HepG2 (cell line): ENCODE results near the gene SEMA3B. TPM values are rescaled to one million over a fixed set of nuclear protein-coding genes. Genes with fewer than 3 reads are reported as not detected.

ENCODE experiments used
- ATAC-seq: fragments of 200-7000 bp; cut with Tn5 transposase; 3 replicates; pipeline ENCODE4 v1.9.1; 2020; ENCODE audit warnings: mild to moderate bottlenecking, moderate library complexity
- BruUV-seq: library from RNA; stranded (reverse); fragments of 400-500 nt; replicated peaks from 2 replicates; lab custom pipeline; 2021; lab: Mats Ljungman, UMichigan
- CTCF ChIA-PET: fragments of 300-600 bp; formaldehyde crosslinking; extraction: SDS; loops from one replicate; lab custom pipeline; 2021; ENCODE audit warnings: low total read pairs, inconsistent platforms, low intra/inter-chr PET ratio; lab: Yijun Ruan, JAX
- POLR2A ChIA-PET: fragments of 350-600 bp; sonication (Branson Sonifier 250); formaldehyde crosslinking; loops from one replicate; lab custom pipeline; 2020; ENCODE audit warnings: antibody characterized with exemption, inconsistent platforms; lab: Yijun Ruan, JAX
- DNase-seq: peaks from one replicate; pipeline ENCODE4 v3.0.0-alpha.2; 2015; ENCODE audit warnings: low spot score
- FAIRE-seq: peaks from 3 replicates; lab custom pipeline; 2011; peaks lifted over from hg19 to GRCh38; lab: Jason Lieb, UNC
- H2AFZ ChIP-seq: one replicate; pipeline ENCODE4 v1.6.1; 2011; ENCODE audit warnings: low read length, inconsistent platforms
- H3K27ac ChIP-seq: fragments of 300-600 bp; 3 replicates; pipeline ENCODE4 v1.8.0; 2011; ENCODE audit warnings: mixed run types, mild to moderate bottlenecking, mixed read lengths, low read length, inconsistent platforms; ENCODE audit not compliant: insufficient read depth; ENCODE audit errors: extremely low read length
- H3K27me3 ChIP-seq, 2 experiments: fragments of 200-600 bp in 1 of 2; 2 replicates in 1 of 2; 3 replicates in 1 of 2; pipeline versions ENCODE4 v1.6.0 to v1.8.0; 2011; ENCODE audit warnings: low read length in 2 of 2, mild to moderate bottlenecking in 2 of 2, moderate library complexity in 2 of 2, inconsistent platforms in 1 of 2; ENCODE audit not compliant: insufficient read depth in 2 of 2, control insufficient read depth in 1 of 2
- H3K36me3 ChIP-seq, 2 experiments: fragments of 200-600 bp in 1 of 2; replicated peaks in 1 of 2; 2 replicates in 1 of 2; 3 replicates in 1 of 2; pipeline versions ENCODE4 v1.5.1 to v1.8.0; 2011; ENCODE audit warnings: low read length in 2 of 2, inconsistent platforms in 1 of 2; ENCODE audit not compliant: insufficient read depth in 2 of 2, control insufficient read depth in 1 of 2
- H3K4me1 ChIP-seq: 2 replicates; pipeline ENCODE4 v1.5.1; 2012; ENCODE audit warnings: low read length, inconsistent platforms; ENCODE audit not compliant: insufficient read depth
- H3K4me2 ChIP-seq: 2 replicates; pipeline ENCODE4 v1.6.0; 2011; ENCODE audit warnings: low read depth, low read length, inconsistent platforms
- H3K4me3 ChIP-seq, 3 experiments: fragments of 200-600 bp in 1 of 3; sonication (generic), shearing (Covaris generic) in 1 of 3; replicated peaks in 1 of 3; 2 replicates each; pipeline ENCODE4 v1.5.1; 2011 to 2016; ENCODE audit warnings: low read length in 3 of 3, inconsistent platforms in 2 of 3, low read depth in 2 of 3, mild to moderate bottlenecking in 2 of 3, control low read depth in 1 of 3, mixed read lengths in 1 of 3; ENCODE audit not compliant: insufficient read depth in 1 of 3
- H3K79me2 ChIP-seq: one replicate; pipeline ENCODE4 v1.6.1; 2011; ENCODE audit warnings: low read length, inconsistent platforms; ENCODE audit not compliant: insufficient read depth
- H3K9ac ChIP-seq: 2 replicates; pipeline ENCODE4 v1.6.0; 2011; ENCODE audit warnings: mild to moderate bottlenecking, low read depth, low read length, inconsistent platforms; ENCODE audit not compliant: insufficient read depth
- H3K9me3 ChIP-seq: 2 replicates; pipeline ENCODE4 v1.5.1; 2012; ENCODE audit warnings: mild to moderate bottlenecking, low read length
- H4K20me1 ChIP-seq: 2 replicates; pipeline ENCODE4 v1.6.0; 2011; ENCODE audit warnings: inconsistent platforms, mild to moderate bottlenecking, low read length, moderate library complexity; ENCODE audit not compliant: insufficient read depth
- AHR ChIP-seq: IDR thresholded peaks from 2 replicates; pipeline ENCODE4 v1.6.1; 2018; ENCODE audit warnings: missing genetic modification reagents, missing compliant biosample characterization
- ESRRA ChIP-seq: sonication (generic); formaldehyde crosslinking; IDR thresholded peaks from 2 replicates; pipeline ENCODE4 v1.5.1; 2020; ENCODE audit warnings: mild to moderate bottlenecking, low read depth, missing genetic modification reagents
- HDAC1 ChIP-seq: sonication (generic); formaldehyde crosslinking; IDR thresholded peaks from 2 replicates; pipeline ENCODE4 v1.5.1; 2020; ENCODE audit warnings: mild to moderate bottlenecking, missing genetic modification reagents
- PITX1 ChIP-seq: sonication (generic); formaldehyde crosslinking; IDR thresholded peaks from 2 replicates; pipeline ENCODE4 v1.5.1; 2020; ENCODE audit warnings: mild to moderate bottlenecking, missing genetic modification reagents
- RARA ChIP-seq: IDR thresholded peaks from 2 replicates; pipeline ENCODE4 v1.6.1; 2016; ENCODE audit warnings: missing genetic modification reagents, missing compliant biosample characterization
- RARG ChIP-seq: sonication (generic); formaldehyde crosslinking; IDR thresholded peaks from 2 replicates; pipeline ENCODE4 v1.4.0; 2020; ENCODE audit warnings: low read depth, mild to moderate bottlenecking, missing genetic modification reagents
- SP1 ChIP-seq, 2 experiments: fragments of 450-650 bp in 1 of 2; sonication (generic) in 1 of 2; formaldehyde crosslinking in 1 of 2; IDR thresholded peaks; 2 replicates each; pipeline versions ENCODE4 v1.4.0 to v1.6.1; 2016 to 2020; ENCODE audit warnings: missing genetic modification reagents in 1 of 2
- ZFP82 ChIP-seq: sonication (generic); formaldehyde crosslinking; IDR thresholded peaks from 2 replicates; pipeline ENCODE4 v1.5.1; 2020; ENCODE audit warnings: mild to moderate bottlenecking, missing genetic modification reagents, borderline replicate concordance
- ZNF263 ChIP-seq: sonication (generic); formaldehyde crosslinking; IDR thresholded peaks from 2 replicates; pipeline ENCODE4 v1.4.0; 2020; ENCODE audit warnings: missing genetic modification reagents
- ZNF530 ChIP-seq: sonication (generic); formaldehyde crosslinking; IDR thresholded peaks from 2 replicates; pipeline ENCODE4 v1.5.0; 2020; ENCODE audit warnings: low read depth, mild to moderate bottlenecking, missing genetic modification reagents
- ZNF569 ChIP-seq: sonication (generic); formaldehyde crosslinking; IDR thresholded peaks from 2 replicates; pipeline ENCODE4 v1.5.0; 2020; ENCODE audit warnings: mild to moderate bottlenecking, missing genetic modification reagents, moderate library complexity, borderline replicate concordance
- WGBS: methylation state at CpG from one replicate; pipeline ENCODE4 v1.1.6; 2017; ENCODE audit warnings: low lambda C conversion rate; 5-methylcytosine and 5-hydroxymethylcytosine counted together
- in situ Hi-C: cut with HindIII; loops from 2 replicates; pipeline ENCODE4 v1.10.0; 2017; ENCODE audit warnings: low pct_unique_long_range_greater_than_20kb; ENCODE audit not compliant: extremely low pct_ligation_motif_present
- intact Hi-C: fragments of 100-400 bp; cut with micrococcal nuclease; formaldehyde crosslinking; loops from one replicate; pipeline ENCODE4 v1.10.0; 2022; ENCODE audit not compliant: unreplicated experiment
- polyA plus RNA-seq, 8 experiments: library from polyadenylated mRNA; depleted of rRNA in 3 of 8; stranded (reverse) in 7 of 8; unstranded in 1 of 8; fragments of >200 nt; fragmentation: Illumina TruSeq in 4 of 8; extraction: Trizol in 4 of 8; gene quantifications; 2 replicates each; pipeline versions ENCODE4 v1.2.1 to v1.2.3, GENCODE V29; 2011 to 2016; ENCODE audit warnings: low read depth in 4 of 8, missing spikeins in 1 of 8, mixed read lengths in 1 of 8; ENCODE audit not compliant: insufficient read depth in 1 of 8
- total RNA-seq, 5 experiments: library from RNA; depleted of rRNA; stranded (reverse); fragments of >200 nt; fragmentation: Illumina TruSeq; extraction: Trizol; gene quantifications; 2 replicates each; pipeline ENCODE4 v1.2.3, GENCODE V29; 2016; ENCODE audit warnings: low read depth in 1 of 5

Gene SEMA3B
- total and polyA plus RNA-seq, 2 of the 13 experiments (the other 11 are each of a cell fraction or from before 2014, with no cell fraction given): 93.2 to 158 TPM

- H3K9me3 ChIP-seq: no peaks in the 10 kb centered on the region
- no peaks in the 10 kb centered on the region for H4K20me1 ChIP-seq
- H3K4me1 ChIP-seq: peaks cover 53% of the 10 kb centered on the region
- TSS peak; percentile 68 for BruUV-seq
- TF ChIP-seq ZNF569 (CRISPR knock-in tag) (no peak), HDAC1 (CRISPR knock-in tag) (peak; percentile 6; the same call in 1 of the 2 replicates), AHR (CRISPR knock-in tag) (no peak), ZFP82 (CRISPR knock-in tag) (0 out of 2 replicates have a peak, but pooled peaks have one; percentile 3), ZNF263 (0 out of 2 replicates have a peak, but pooled peaks have one; percentile 39), ESRRA (CRISPR knock-in tag) (0 out of 2 replicates have a peak, but pooled peaks have one; percentile 2), RARG (CRISPR knock-in tag) (no peak), PITX1 (CRISPR knock-in tag) (0 out of 2 replicates have a peak, but pooled peaks have one; percentile 26), RARA (CRISPR knock-in tag) (no peak), ZNF530 (0 out of 2 replicates have a peak, but pooled peaks have one; percentile 21), SP1 (IDR thresholded peaks at IDR 0.05) (no peak), SP1 (CRISPR knock-in tag; IDR thresholded peaks at IDR 0.05) (no peak)
- ChIA-PET POLR2A (interaction anchor here (0.7 to 2.7 kb wide), 11 partner anchors 9 to 116 kb away, joined by 3 to 55 read pairs (median 14); no protein-coding TSS in a partner anchor), CTCF (no interaction called here)
- no peak for FAIRE-seq
- H3K4me3 ChIP-seq: peak overlapping the region; percentile 85 to 93 (median 87)
- H3K36me3 ChIP-seq: peaks cover 0 to 2% of the 10 kb centered on the region in 2 experiments; a peak in 1 of 5 replicates
- intact Hi-C loops: no loop called here
- in situ Hi-C loops: no loop called here
- H3K9ac ChIP-seq: peak overlapping the region; percentile 81
- H3K27me3 ChIP-seq: no peaks in the 10 kb centered on the region; a peak in 1 of 5 replicates
- H3K4me2 ChIP-seq: peak overlapping the region; percentile 79
- 5% methylated on average over 12 of the region's 13 CpGs for WGBS
- H3K27ac ChIP-seq: peak overlapping the region; percentile 44
- ATAC-seq: no peak
- H3K79me2 ChIP-seq: peaks cover 26% of the 10 kb centered on the region
- DNase-seq: no peak
- no peak overlapping the region for H2AFZ ChIP-seq
These were observed 32.3 kb upstream of the SEMA3B start for GRCh38 chr3:50236484-50237132.
